Colon (tissue), 2 donors: ENCODE measurements around the gene UBE2U.
"Not testable (repeated sequence)": the region's sequence is repeated elsewhere in the genome, so short reads cannot be mapped to it uniquely, and the experiment has no call there.

Source experiments
- FAIRE-seq: peaks from 2 replicates; lab custom pipeline; 2012; peaks lifted over from hg19 to GRCh38; lab: Jason Lieb, UNC
- donor health status: control.
- donor health status: control.

Gene UBE2U

DNA sequence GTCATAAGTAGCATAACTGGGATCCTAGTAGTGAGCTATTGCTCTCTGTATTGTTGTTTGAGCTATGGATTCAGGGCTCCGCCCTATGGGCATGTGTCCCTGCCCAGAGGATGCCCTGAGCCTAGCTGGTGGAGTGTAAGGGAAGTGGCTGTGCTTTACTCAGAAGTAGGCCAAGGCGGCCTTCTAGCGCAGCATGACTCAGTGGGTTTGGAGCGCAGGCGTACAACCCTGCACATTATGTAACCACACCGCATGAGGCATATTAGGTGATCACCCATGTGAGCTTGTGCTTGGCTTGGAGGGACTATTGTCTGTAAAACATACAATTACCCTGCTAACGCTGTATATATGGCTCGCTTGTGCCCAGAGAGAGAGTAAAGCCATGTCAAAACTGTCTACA, 11.1 kb upstream of the UBE2U start:
- no peak for FAIRE-seq

GRCh38 chr1:64194168-64195080, 9.0 kb upstream of the UBE2U start:
- no peak for FAIRE-seq

DNA sequence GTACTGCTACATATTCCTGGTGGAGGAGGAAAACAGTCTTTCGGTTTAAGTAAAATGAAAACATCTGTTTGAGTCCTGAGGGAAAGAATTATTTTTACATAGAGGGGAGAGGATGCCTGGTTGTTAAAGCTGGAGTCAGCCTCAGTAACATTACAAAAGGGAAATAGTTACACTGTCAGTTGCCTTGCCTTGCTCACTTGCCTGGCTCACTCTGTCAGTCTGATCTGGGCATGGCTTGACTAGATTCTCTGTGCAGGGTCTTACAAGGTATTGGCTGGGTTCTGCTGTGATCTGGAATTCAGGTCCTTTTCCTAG, 8.4 kb upstream of the UBE2U start:
- FAIRE-seq = no peak

DNA sequence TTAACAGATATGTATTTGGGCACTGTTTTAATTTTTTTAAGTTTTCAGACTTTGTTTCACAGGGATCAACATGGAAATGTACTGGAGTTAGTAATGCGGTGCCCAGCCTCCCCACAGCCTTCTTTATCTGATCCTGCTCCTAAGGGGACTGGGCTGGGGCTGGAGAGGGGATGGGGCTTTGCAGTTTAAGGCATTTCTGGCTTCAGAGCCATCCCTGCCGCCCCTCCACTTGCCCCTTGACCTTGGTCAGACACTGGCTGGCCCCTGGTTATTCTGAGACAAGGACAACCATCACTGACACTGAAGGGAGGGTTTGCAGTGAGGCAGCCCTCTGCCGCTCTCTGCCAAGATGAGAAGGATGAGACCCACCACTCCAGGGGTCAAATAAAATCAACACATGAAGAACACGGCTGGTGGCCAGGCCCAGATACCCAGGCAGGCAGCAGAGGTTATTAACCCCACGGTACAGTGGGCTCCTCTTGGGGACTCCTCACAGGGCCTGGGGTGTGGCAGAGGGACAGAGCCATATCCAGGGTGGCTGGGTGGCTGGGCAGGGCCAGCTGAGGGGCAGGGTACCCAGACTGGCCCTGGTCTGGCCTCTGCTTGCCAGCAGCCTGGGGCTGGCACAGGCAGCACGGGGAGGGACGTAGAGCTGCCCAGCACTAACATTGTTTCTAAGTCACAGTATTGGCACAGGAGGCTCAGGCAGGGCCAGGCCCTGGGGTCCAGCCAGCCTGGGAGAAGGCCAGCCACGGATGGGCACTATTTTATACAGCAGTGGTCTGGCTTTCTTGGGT, 7.2 kb upstream of the UBE2U start:
- no peak for FAIRE-seq

DNA sequence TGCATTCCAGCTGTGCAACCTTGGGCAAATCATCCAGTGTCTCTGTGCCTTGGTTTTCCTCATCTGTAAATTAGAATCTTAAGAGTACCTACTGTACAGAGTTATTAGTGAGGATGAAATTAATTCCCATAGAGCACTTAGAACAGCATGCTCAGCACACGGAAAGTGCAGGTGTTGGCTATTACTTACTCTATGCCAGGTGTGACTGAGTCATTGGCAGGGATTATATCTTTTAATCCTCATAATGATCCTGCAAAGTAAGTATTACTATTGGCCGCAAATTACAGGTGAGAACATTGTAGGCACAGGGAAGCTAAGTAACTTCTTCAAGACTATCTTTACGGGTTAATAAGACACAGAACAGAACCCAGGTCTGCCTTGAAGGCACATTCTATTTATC, 6.3 kb upstream of the UBE2U start:
- no peak for FAIRE-seq

GRCh38 chr1:64199154-64199553, 4.3 kb upstream of the UBE2U start:
- no peak for FAIRE-seq

GRCh38 chr1:64200064-64200463, 3.4 kb upstream of the UBE2U start:
- no peak for FAIRE-seq

- FAIRE-seq = no peak
Measured at GRCh38 chr1:64209221-64209620, 5.8 kb downstream of the UBE2U start.

- FAIRE-seq = no peak
Measured at GRCh38 chr1:64212031-64212430, 8.6 kb downstream of the UBE2U start.

GRCh38 chr1:64215576-64215975, 12.2 kb downstream of the UBE2U start:
- FAIRE-seq = no peak

GRCh38 chr1:64220241-64220640, 16.8 kb downstream of the UBE2U start:
- FAIRE-seq = no peak

GRCh38 chr1:64223329-64224151, 20.1 kb downstream of the UBE2U start:
- FAIRE-seq = no peak

DNA sequence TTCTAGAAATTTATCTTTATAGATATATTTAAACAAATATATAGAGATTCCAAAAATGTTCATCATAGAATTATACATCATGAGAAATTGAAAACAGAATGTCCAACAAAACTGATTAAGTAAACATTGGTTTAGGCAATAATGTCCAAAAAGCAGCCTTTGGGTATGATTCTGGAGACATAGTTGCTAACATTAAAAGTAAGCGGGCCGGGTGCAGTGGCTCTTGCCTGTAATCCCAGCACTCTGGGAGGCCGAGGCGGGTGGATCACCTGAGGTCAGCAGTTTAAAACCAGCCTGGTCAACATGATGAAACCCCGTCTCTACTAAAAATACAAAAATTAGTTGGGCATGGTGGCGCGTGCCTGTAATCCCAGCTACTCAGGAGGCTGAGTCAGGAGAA, 20.8 kb downstream of the UBE2U start:
- FAIRE-seq = not testable (repeated sequence)

DNA sequence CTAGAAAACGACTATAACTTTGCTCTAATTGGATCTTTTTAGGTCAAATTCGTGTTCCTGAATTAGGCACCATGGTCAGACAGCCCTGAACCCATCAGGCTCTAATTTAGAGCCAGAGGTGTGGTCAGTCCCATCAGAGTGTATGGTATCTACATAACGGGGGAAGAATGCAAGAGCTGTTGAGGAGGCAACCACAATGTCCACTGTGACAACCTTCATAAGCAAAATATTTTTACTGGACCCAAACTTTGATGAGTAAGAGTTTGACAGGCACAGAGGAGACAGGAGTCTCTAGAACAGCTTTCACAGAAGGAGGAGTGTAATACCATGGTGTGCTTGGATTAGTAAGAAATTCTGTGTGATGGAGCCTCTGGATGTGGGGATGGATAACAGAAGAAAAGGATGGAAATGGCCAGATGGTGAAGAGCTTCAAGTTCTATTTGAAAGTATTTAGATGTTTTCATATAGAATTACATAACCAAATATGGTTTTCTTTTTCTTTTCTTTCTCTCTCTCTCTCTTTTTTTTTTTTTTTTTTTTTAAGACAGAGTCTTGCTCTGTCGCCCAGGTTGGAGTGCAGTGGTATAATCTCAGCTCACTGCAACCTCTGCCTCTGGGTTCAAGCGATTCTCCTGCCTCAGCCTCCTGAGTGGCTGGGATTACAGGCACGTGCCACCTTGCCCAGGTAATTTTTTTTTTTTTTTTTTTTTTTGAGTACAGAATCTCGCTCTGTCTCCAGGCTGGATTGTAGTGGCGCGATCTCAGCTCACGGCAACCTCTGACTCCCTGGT, 24.9 kb downstream of the UBE2U start:
- no peak for FAIRE-seq

- FAIRE-seq = no peak
Measured at GRCh38 chr1:64229307-64229706, 25.9 kb downstream of the UBE2U start.

GRCh38 chr1:64231153-64231552, 27.7 kb downstream of the UBE2U start:
- no peak for FAIRE-seq

- FAIRE-seq = no peak
Measured at GRCh38 chr1:64231654-64232053, 28.2 kb downstream of the UBE2U start.

DNA sequence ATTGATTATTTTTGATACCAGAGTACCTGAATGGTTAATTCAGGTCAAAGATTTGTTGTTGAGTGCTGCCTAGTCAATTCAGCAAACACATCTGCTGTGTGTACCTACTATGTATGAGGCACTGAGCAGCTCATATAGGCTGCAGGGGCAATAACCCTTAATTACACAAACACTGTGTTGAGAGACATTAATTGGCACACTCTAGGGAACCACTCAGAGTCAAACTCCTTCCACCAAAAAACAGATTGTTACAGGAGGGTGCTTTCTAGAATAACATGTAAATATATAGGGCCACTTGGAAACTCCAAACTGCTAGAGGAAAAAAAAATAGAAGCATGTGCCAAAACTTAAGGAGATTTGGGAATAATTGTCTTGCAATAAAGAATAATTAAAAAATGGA, 31.3 kb downstream of the UBE2U start:
- FAIRE-seq = no peak

DNA sequence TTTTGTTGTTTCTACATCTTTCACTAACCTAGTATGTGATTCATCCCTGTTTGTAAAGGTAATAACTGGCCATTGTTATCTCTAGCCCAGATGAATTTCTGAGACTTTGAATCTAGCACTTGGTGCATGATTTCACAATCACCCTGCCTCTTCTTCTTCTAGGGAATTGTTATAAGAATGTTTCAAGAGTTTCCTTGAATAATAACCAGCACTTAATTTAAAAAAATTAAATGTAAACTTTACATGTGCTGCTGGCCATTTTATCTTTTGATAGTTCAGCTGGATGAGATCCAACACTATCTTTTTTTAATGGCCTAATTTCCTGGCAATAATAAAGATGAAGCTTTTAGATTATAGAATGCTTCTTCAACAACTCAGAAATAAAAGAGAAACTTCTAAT, 31.8 kb downstream of the UBE2U start:
- no peak for FAIRE-seq

DNA sequence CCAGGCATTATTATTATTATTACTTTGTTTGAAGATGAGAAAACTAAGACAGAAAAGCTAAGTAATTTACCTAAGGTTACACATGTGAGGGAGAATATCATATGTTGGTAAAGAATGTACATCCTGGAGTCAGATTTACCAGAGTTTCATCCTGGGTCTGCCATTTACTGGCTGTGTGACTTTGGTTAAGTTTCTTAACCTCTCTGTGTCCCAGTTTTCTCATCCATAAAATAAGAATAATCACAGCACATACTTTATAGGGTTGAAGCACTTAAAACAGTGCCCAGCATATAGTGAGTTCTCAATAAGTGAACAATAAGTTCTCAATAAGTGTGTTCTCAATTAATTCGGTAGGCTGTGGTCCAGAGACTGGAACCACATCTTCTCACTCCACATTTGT, 32.5 kb downstream of the UBE2U start:
- FAIRE-seq = no peak

DNA sequence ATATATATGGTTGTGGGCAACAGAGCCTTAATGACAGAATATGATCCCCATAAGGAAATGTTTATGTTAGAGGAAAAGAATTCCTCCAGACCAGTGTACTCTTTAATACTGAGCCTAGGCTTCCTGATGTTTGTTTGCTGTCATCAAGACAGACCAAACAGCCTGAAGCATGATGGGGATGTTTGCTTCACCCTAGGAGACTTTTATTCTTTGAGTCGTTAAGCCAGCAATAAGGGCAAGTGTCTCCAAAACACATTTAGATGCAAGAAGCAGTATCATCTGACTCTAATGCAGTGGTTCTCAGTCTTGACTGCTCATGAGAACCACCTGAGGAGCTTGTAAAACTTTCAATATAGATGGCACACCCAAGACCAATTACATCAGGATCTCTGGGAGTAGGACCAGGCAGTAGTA, 33.1 kb downstream of the UBE2U start:
- no peak for FAIRE-seq

DNA sequence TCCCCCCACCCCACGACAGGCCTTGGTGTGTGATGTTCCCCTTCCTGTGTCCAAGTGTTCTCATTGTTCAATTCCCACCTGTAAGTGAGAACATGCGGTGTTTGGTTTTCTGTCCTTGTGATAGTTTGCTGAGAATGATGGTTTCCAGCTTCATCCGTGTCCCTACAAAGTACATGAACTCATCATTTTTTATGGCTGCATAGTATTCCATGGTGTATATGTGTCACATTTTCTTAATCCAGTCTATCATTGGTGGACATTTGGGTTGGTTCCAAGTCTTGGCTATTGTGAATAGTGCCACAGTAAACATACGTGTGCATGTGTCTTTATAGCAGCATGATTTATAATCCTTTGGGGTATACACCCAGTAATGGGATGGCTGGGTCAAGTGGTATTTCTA, 36.1 kb downstream of the UBE2U start:
- not testable (repeated sequence) for FAIRE-seq
